Mammary epithelial cell (primary cell): ENCODE data around the gene PCSK1.

Source experiments
- CTCF ChIP-seq, 2 donors: IDR thresholded peaks in 1 of 2; conservative IDR thresholded peaks in 1 of 2; 2 replicates each; pipeline ENCODE4 v1.5.1; 2011 to 2012; ENCODE audit warnings: inconsistent platforms in 2 of 2, low read length in 2 of 2, mild to moderate bottlenecking in 2 of 2, control low read depth in 1 of 2, low read depth in 1 of 2; ENCODE audit not compliant: insufficient read depth in 1 of 2; ENCODE audit errors: extremely low read depth in 1 of 2
- EZH2 ChIP-seq: IDR thresholded peaks from 2 replicates; pipeline ENCODE4 v1.6.1; 2012; ENCODE audit warnings: low read length, inconsistent platforms, borderline replicate concordance

- TF ChIP-seq EZH2 (no peak), CTCF (conservative IDR thresholded peaks at IDR 0.05 in 1 of 2, IDR thresholded peaks at IDR 0.05 in 1 of 2; ENCODE audit: extremely low read depth in 1 of 2, insufficient read depth in 1 of 2, low read depth in 1 of 2, low read length in 2 of 2) (no peak)
Observed at GRCh38 chr5:96379896-96380295, 53.2 kb downstream of the PCSK1 start.
